ENCODE data around the gene OR1G1. TPM values are rescaled to one million over a fixed set of nuclear protein-coding genes. Genes with fewer than 3 reads are reported as not detected.

The OR1G1 gene
- not detected in 3 replicates for polyA plus RNA-seq
- polyA plus RNA-seq (2011; ENCODE audit: low read depth): not detected
- not detected in 2 replicates for polyA plus RNA-seq (2011; cell fraction: cytosol; rRNA removed)
- not detected in 2 replicates for polyA plus RNA-seq (2011; cell fraction: nucleus; rRNA removed)
- not detected in 2 replicates for polyA plus RNA-seq (2012; ENCODE audit: low replicate concordance)
- polyA minus RNA-seq: not detected in 3 replicates
- not detected for polyA minus RNA-seq (2011; cell fraction: cytosol; rRNA and poly(A)+ RNA removed)
- polyA minus RNA-seq (2011; cell fraction: nucleus; rRNA and poly(A)+ RNA removed): not detected in 2 replicates

GRCh38 chr17:3127451-3127850 lies at the start of gene OR1G1:
Gene OR1G1 (minus strand): TSS chr17:3127551. CDS start chr17:3127551, 0 bp downstream.
- dilution Hi-C loops (cut with MboI; ENCODE audit: extremely low pct_ligation_motif_present, low sequenced_read_pairs): no loop called here
- Histone ChIP-seq H2AFZ (ENCODE audit: control insufficient read depth, low read length) (no peak within 1 kb of the TSS), H3K9me3 (ENCODE audit: control insufficient read depth, low read depth, low read length) (no peaks in the 10 kb centered on the region), H4K20me1 (ENCODE audit: control insufficient read depth, extremely low read depth, insufficient read depth, low read length) (no peaks in the 10 kb centered on the region), H3K79me2 (ENCODE audit: control insufficient read depth, insufficient read depth, low read length) (no peaks in the 10 kb centered on the region), H3K27ac (ENCODE audit: control insufficient read depth, insufficient read depth, low read length) (no peak within 1 kb of the TSS), H3K4me2 (ENCODE audit: control insufficient read depth, extremely low read depth, insufficient read depth, low read depth, low read length) (no peak within 1 kb of the TSS), H3K36me3 (ENCODE audit: control insufficient read depth in 2 of 2, extremely low read depth in 1 of 2, insufficient read depth in 2 of 2, low read length in 2 of 2) (no peaks in the 10 kb centered on the region), H3K9me1 (ENCODE audit: control insufficient read depth, extremely low read depth, insufficient read depth, low read length) (no peaks in the 10 kb centered on the region), H3K4me1 (ENCODE audit: control insufficient read depth, extremely low read depth, insufficient read depth, low read length) (no peaks in the 10 kb centered on the region), H3K9ac (ENCODE audit: control insufficient read depth, extremely low read depth, insufficient read depth, low read length) (no peak within 1 kb of the TSS), H3K4me3 (ENCODE audit: control insufficient read depth in 2 of 3, extremely low read depth in 1 of 3, insufficient read depth in 2 of 3, low read depth in 1 of 3, low read length in 3 of 3) (no peak within 1 kb of the TSS), H3K27me3 (ENCODE audit: control insufficient read depth, extremely low read depth, insufficient read depth, low read length) (no peaks in the 10 kb centered on the region)
- FAIRE-seq (no peak), DNase-seq (ENCODE audit: low read depth, low spot score) (no peak)
- no peak for TF ChIP-seq EZH2 (IDR thresholded peaks at IDR 0.05; ENCODE audit: low read length)
- TF ChIP-seq CTCF (optimal IDR thresholded peaks at IDR 0.05 in 1 of 3, IDR thresholded peaks at IDR 0.05 in 1 of 3, conservative IDR thresholded peaks at IDR 0.05 in 1 of 3; ENCODE audit: extremely low read depth in 1 of 3, insufficient read depth in 2 of 3, low read length in 3 of 3): no peak

DNA sequence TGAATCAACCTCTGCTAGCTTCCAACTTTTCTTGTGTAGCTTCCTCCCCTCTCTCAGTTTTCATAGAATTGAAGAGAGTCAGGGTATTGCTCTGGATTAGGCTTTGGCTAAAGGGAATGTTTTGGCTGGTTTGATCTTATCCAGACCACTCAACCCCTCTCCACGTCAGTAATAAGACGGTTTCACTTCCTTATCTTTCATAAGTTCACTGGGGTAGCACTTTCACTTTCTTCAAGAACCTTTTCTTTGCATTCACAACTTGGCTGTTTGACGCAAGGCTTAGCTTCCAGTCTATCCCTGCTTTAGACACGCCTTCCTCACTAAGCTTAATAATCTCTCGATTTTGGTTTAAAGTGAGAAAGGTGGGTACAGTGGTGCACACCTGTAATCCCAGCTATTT lies 40.2 kb upstream of the OR1G1 start:
- Histone ChIP-seq H3K79me2 (ENCODE audit: control insufficient read depth, insufficient read depth, low read length) (no peaks in the 10 kb centered on the region), H4K20me1 (ENCODE audit: control insufficient read depth, extremely low read depth, insufficient read depth, low read length) (no peaks in the 10 kb centered on the region), H3K36me3 (ENCODE audit: control insufficient read depth in 2 of 2, extremely low read depth in 1 of 2, insufficient read depth in 2 of 2, low read length in 2 of 2) (no peaks in the 10 kb centered on the region), H3K4me2 (ENCODE audit: control insufficient read depth, extremely low read depth, insufficient read depth, low read depth, low read length) (no peak overlapping the region), H3K9me3 (ENCODE audit: control insufficient read depth, low read depth, low read length) (no peaks in the 10 kb centered on the region), H3K27me3 (ENCODE audit: control insufficient read depth, extremely low read depth, insufficient read depth, low read length) (no peaks in the 10 kb centered on the region), H3K9ac (ENCODE audit: control insufficient read depth, extremely low read depth, insufficient read depth, low read length) (no peak overlapping the region), H3K27ac (ENCODE audit: control insufficient read depth, insufficient read depth, low read length) (no peak overlapping the region), H3K4me3 (ENCODE audit: control insufficient read depth in 2 of 3, extremely low read depth in 1 of 3, insufficient read depth in 2 of 3, low read depth in 1 of 3, low read length in 3 of 3) (no peak overlapping the region), H3K9me1 (ENCODE audit: control insufficient read depth, extremely low read depth, insufficient read depth, low read length) (no peaks in the 10 kb centered on the region), H2AFZ (ENCODE audit: control insufficient read depth, low read length) (no peak overlapping the region), H3K4me1 (ENCODE audit: control insufficient read depth, extremely low read depth, insufficient read depth, low read length) (no peaks in the 10 kb centered on the region)
- DNase-seq (ENCODE audit: low read depth, low spot score) (no peak), FAIRE-seq (no peak)
- dilution Hi-C loops (cut with MboI; ENCODE audit: extremely low pct_ligation_motif_present, low sequenced_read_pairs): no loop called here
- no peak for TF ChIP-seq CTCF (optimal IDR thresholded peaks at IDR 0.05 in 1 of 3, IDR thresholded peaks at IDR 0.05 in 1 of 3, conservative IDR thresholded peaks at IDR 0.05 in 1 of 3; ENCODE audit: extremely low read depth in 1 of 3, insufficient read depth in 2 of 3, low read length in 3 of 3)
- no peak for TF ChIP-seq EZH2 (IDR thresholded peaks at IDR 0.05; ENCODE audit: low read length)

Data from keratinocyte (primary cell).